Keratinocyte (primary cell): Measurements from ENCODE around the gene CCBE1. TPM values are rescaled to one million over a fixed set of nuclear protein-coding genes. Genes with fewer than 3 reads are reported as not detected.
A peak's percentile ranks its signal among the peaks of the same experiment; 100 is the strongest.

Experiments
- DNase-seq: peaks from one replicate; pipeline ENCODE4 v3.0.0-alpha.2; 2011; ENCODE audit warnings: low read depth, missing footprints, low spot score
- FAIRE-seq: peaks from 2 replicates; lab custom pipeline; 2011; peaks lifted over from hg19 to GRCh38; lab: Jason Lieb, UNC
- H2AFZ ChIP-seq: 2 replicates; pipeline ENCODE4 v1.6.0; 2012; ENCODE audit warnings: low read length, control low read depth, inconsistent platforms; ENCODE audit not compliant: control insufficient read depth
- H3K27ac ChIP-seq: 2 replicates; pipeline ENCODE4 v1.5.1; 2011; ENCODE audit warnings: low read length; ENCODE audit not compliant: control insufficient read depth, insufficient read depth
- H3K27me3 ChIP-seq: 3 replicates; pipeline ENCODE4 v1.6.0; 2011; ENCODE audit warnings: low read length; ENCODE audit not compliant: control insufficient read depth, insufficient read depth; ENCODE audit errors: extremely low read depth
- H3K36me3 ChIP-seq, 2 experiments: 2 replicates in 1 of 2; 3 replicates in 1 of 2; pipeline ENCODE4 v1.5.1; 2011; ENCODE audit warnings: low read length in 2 of 2, mild to moderate bottlenecking in 1 of 2; ENCODE audit not compliant: control insufficient read depth in 2 of 2, insufficient read depth in 2 of 2; ENCODE audit errors: extremely low read depth in 1 of 2
- H3K4me1 ChIP-seq: 3 replicates; pipeline ENCODE4 v1.5.1; 2011; ENCODE audit warnings: low read length; ENCODE audit not compliant: control insufficient read depth, insufficient read depth; ENCODE audit errors: extremely low read depth
- H3K4me2 ChIP-seq: 3 replicates; pipeline ENCODE4 v1.6.0; 2011; ENCODE audit warnings: low read depth, low read length; ENCODE audit not compliant: control insufficient read depth, insufficient read depth; ENCODE audit errors: extremely low read depth
- H3K4me3 ChIP-seq, 3 experiments: fragments of 200-600 bp in 1 of 3; sonication (generic) in 1 of 3; 2 replicates in 2 of 3; 3 replicates in 1 of 3; pipeline ENCODE4 v1.5.1; 2011 to 2016; ENCODE audit warnings: low read length in 3 of 3, mild to moderate bottlenecking in 3 of 3, control low read depth in 2 of 3, inconsistent platforms in 1 of 3, low read depth in 1 of 3, mixed read lengths in 1 of 3, mixed run types in 1 of 3, moderate library complexity in 1 of 3; ENCODE audit not compliant: control insufficient read depth in 2 of 3, insufficient read depth in 2 of 3; ENCODE audit errors: extremely low read depth in 1 of 3
- H3K79me2 ChIP-seq: 2 replicates; pipeline ENCODE4 v1.6.0; 2012; ENCODE audit warnings: low read length; ENCODE audit not compliant: control insufficient read depth, insufficient read depth
- H3K9ac ChIP-seq: 3 replicates; pipeline ENCODE4 v1.6.0; 2011; ENCODE audit warnings: low read length; ENCODE audit not compliant: control insufficient read depth, insufficient read depth; ENCODE audit errors: extremely low read depth
- H3K9me1 ChIP-seq: 3 replicates; pipeline ENCODE4 v1.6.0; 2011; ENCODE audit warnings: low read length; ENCODE audit not compliant: control insufficient read depth, insufficient read depth; ENCODE audit errors: extremely low read depth
- H3K9me3 ChIP-seq: 2 replicates; pipeline ENCODE4 v1.5.1; 2012; ENCODE audit warnings: low read depth, low read length; ENCODE audit not compliant: control insufficient read depth
- H4K20me1 ChIP-seq: 3 replicates; pipeline ENCODE4 v1.6.0; 2011; ENCODE audit warnings: low read length; ENCODE audit not compliant: control insufficient read depth, insufficient read depth; ENCODE audit errors: extremely low read depth
- CTCF ChIP-seq, 3 experiments: IDR thresholded peaks in 1 of 3; conservative IDR thresholded peaks in 1 of 3; optimal IDR thresholded peaks in 1 of 3; 2 replicates in 2 of 3; 3 replicates in 1 of 3; pipeline versions ENCODE3 to v1.5.1; 2011; ENCODE audit warnings: low read length in 3 of 3, mild to moderate bottlenecking in 3 of 3, moderate library complexity in 2 of 3, control low read depth in 1 of 3, inconsistent platforms in 1 of 3; ENCODE audit not compliant: insufficient read depth in 2 of 3; ENCODE audit errors: extremely low read depth in 1 of 3
- EZH2 ChIP-seq: IDR thresholded peaks from one replicate; pipeline ENCODE4 v1.6.1; 2012; ENCODE audit warnings: inconsistent platforms, mild to moderate bottlenecking, low read length, moderate library complexity
- dilution Hi-C: fragments of 300-500 bp; cut with MboI; formaldehyde crosslinking; loops from one replicate; pipeline ENCODE4 v1.7.0; 2020; ENCODE audit warnings: low sequenced_read_pairs; ENCODE audit not compliant: extremely low pct_ligation_motif_present
- polyA plus RNA-seq, 5 experiments: library from polyadenylated mRNA; depleted of rRNA in 3 of 5; stranded (reverse) in 3 of 5; stranded (forward) in 1 of 5; unstranded in 1 of 5; fragments of >200 nt; gene quantifications; 1 replicate in 1 of 5; 2 replicates in 3 of 5; 3 replicates in 1 of 5; pipeline versions ENCODE4 v1.2.1 to v1.2.3, GENCODE V29; 2011 to 2012; ENCODE audit warnings: missing spikeins in 2 of 5, low read depth in 1 of 5, low replicate concordance in 1 of 5

Gene CCBE1
- polyA plus RNA-seq, 1 donor (not counting 4 experiments of a cell fraction or from before 2014, with no cell fraction given): 20.1 TPM

GRCh38 chr18:59631583-59632181, 65.5 kb downstream of the CCBE1 start:
- TF ChIP-seq EZH2 (no peak), CTCF (optimal IDR thresholded peaks at IDR 0.05 in 1 of 3, IDR thresholded peaks at IDR 0.05 in 1 of 3, conservative IDR thresholded peaks at IDR 0.05 in 1 of 3; ENCODE audit: extremely low read depth in 1 of 3, insufficient read depth in 2 of 3, low read length in 3 of 3) (peak; percentile 72 to 83 (median 76))
- Histone ChIP-seq H3K4me1 (no peaks in the 10 kb centered on the region), H2AFZ (no peak overlapping the region), H3K9me1 (no peaks in the 10 kb centered on the region), H3K9ac (no peak overlapping the region), H3K79me2 (no peaks in the 10 kb centered on the region), H3K4me2 (no peak overlapping the region), H3K36me3 (no peaks in the 10 kb centered on the region), H3K27me3 (no peaks in the 10 kb centered on the region), H3K9me3 (no peaks in the 10 kb centered on the region), H3K4me3 (no peak overlapping the region), H3K27ac (no peak overlapping the region), H4K20me1 (no peaks in the 10 kb centered on the region)
- dilution Hi-C loops: no loop called here
- FAIRE-seq (peak; percentile 74), DNase-seq (no peak)

- H3K79me2 ChIP-seq: no peaks in the 10 kb centered on the region
- H3K4me3 ChIP-seq: no peak overlapping the region
- DNase-seq: no peak
- H3K4me1 ChIP-seq: no peaks in the 10 kb centered on the region
- no peaks in the 10 kb centered on the region for H3K9me1 ChIP-seq
- no peaks in the 10 kb centered on the region for H3K27me3 ChIP-seq
- H4K20me1 ChIP-seq: no peaks in the 10 kb centered on the region
- H2AFZ ChIP-seq: no peak overlapping the region
- dilution Hi-C loops: no loop called here
- no peaks in the 10 kb centered on the region for H3K9me3 ChIP-seq
- no peak overlapping the region for H3K9ac ChIP-seq
- no peak overlapping the region for H3K27ac ChIP-seq
- no peak overlapping the region for H3K4me2 ChIP-seq
- TF ChIP-seq CTCF (optimal IDR thresholded peaks at IDR 0.05 in 1 of 3, IDR thresholded peaks at IDR 0.05 in 1 of 3, conservative IDR thresholded peaks at IDR 0.05 in 1 of 3; ENCODE audit: extremely low read depth in 1 of 3, insufficient read depth in 2 of 3, low read length in 3 of 3) (no peak), EZH2 (no peak)
- no peaks in the 10 kb centered on the region for H3K36me3 ChIP-seq
- no peak for FAIRE-seq
These were observed 67.3 kb downstream of the CCBE1 start for GRCh38 chr18:59629894-59630293.
